ENCODE data around the gene KATNAL2.

The KATNAL2 gene

DNA sequence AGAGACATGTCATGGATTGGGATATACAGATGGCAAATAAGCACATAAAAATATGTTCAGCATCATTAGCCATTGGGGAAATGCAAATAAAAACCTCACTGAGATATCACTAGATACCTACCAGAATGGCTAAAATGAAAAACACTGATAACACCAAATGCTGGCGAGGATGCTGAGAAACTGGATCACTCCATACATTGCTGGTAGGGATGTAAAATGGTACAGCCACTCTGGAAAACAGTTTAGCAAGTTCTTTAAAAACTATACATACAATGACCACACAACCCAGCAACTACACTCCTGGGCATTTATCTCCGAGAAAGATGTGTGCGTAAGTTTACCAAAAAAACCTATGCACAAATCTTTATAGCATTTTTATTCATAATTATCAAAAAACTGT, 14.0 kb upstream of the KATNAL2 start:
- H3K27ac ChIP-seq: no peak overlapping the region
- H3K36me3 ChIP-seq (replicated peaks): no peaks in the 10 kb centered on the region
- DNase-seq: no peak
- H3K27me3 ChIP-seq (replicated peaks): no peaks in the 10 kb centered on the region
- no peak overlapping the region for H3K4me3 ChIP-seq (ENCODE audit: low read depth, low read length)
- in situ Hi-C loops (cut with HindIII; ENCODE audit: low pct_ligation_motif_present, low sequenced_read_pairs): no loop called here
- no peak for TF ChIP-seq CTCF (IDR thresholded peaks at IDR 0.05; ENCODE audit: low read depth, low read length, missing control alignments)

DNA sequence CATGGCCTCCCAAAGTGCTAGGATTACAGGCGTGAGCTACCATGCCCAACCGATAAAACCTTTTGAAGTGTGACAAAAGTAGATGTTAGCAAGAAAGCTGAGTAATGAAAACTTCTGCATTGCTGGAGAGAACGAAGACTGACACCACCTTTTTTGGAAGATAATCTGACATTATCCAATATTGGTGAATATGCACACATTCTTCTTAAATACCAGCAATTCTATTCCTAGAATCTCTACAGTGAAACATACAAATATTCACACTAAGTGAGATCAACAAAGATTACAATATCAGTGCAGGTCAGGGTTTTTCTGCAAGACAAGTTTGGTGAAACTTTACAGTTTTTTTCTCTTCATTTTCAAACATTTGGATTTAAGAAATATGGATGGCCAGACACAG, 7.9 kb upstream of the KATNAL2 start:
- no peak for DNase-seq
- H3K27ac ChIP-seq: no peak overlapping the region
- H3K27me3 ChIP-seq (replicated peaks): no peaks in the 10 kb centered on the region
- in situ Hi-C loops (cut with HindIII; ENCODE audit: low pct_ligation_motif_present, low sequenced_read_pairs): no loop called here
- H3K4me3 ChIP-seq (ENCODE audit: low read depth, low read length): no peak overlapping the region
- H3K36me3 ChIP-seq (replicated peaks): no peaks in the 10 kb centered on the region
- no peak for TF ChIP-seq CTCF (IDR thresholded peaks at IDR 0.05; ENCODE audit: low read depth, low read length, missing control alignments)

GRCh38 chr18:46910856-46911255, 6.5 kb upstream of the KATNAL2 start:
- no peaks in the 10 kb centered on the region for H3K36me3 ChIP-seq (replicated peaks)
- H3K4me3 ChIP-seq (ENCODE audit: low read depth, low read length): no peak overlapping the region
- TF ChIP-seq CTCF (IDR thresholded peaks at IDR 0.05; ENCODE audit: low read depth, low read length, missing control alignments): no peak
- DNase-seq: no peak
- in situ Hi-C loops (cut with HindIII; ENCODE audit: low pct_ligation_motif_present, low sequenced_read_pairs): no loop called here
- no peaks in the 10 kb centered on the region for H3K27me3 ChIP-seq (replicated peaks)
- H3K27ac ChIP-seq: no peak overlapping the region

GRCh38 chr18:46915800-46916550, 1.4 kb upstream of the KATNAL2 start:
- peak overlapping the region; percentile 81 for H3K4me3 ChIP-seq (ENCODE audit: low read depth, low read length)
- TF ChIP-seq CTCF (IDR thresholded peaks at IDR 0.05; ENCODE audit: low read depth, low read length, missing control alignments): no peak
- no peaks in the 10 kb centered on the region for H3K27me3 ChIP-seq (replicated peaks)
- no peak overlapping the region for H3K27ac ChIP-seq
- in situ Hi-C loops (cut with HindIII; ENCODE audit: low pct_ligation_motif_present, low sequenced_read_pairs): no loop called here
- no peak for DNase-seq
- H3K36me3 ChIP-seq (replicated peaks): no peaks in the 10 kb centered on the region

DNA sequence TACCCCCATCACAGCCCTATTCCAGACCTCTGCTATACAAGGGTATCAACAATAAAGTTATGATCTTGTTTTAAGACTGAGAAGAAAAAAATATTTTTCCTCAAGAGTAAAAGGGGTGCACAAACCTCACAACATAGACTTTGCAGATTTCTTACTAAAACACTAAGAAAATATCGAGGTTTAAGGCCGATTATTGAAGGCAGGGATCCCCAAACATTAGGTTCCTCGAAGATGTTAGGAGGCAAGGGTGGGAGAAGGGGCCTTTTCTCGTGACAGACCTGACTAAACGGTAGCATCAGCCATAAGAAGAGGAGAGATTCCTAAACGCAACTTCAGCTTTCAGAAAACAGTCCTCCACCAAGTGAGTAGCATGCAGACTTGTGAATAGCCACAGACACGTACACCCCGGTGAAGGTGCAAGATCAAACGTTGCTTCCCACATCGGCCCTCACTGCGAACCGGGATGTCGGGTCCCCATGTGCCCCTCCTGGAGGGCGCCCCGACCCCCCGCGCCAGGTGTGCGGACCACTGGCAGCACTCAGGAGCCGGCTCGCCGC, 773 bp upstream of the KATNAL2 start:
- no peaks in the 10 kb centered on the region for H3K36me3 ChIP-seq (replicated peaks)
- no peak for TF ChIP-seq CTCF (IDR thresholded peaks at IDR 0.05; ENCODE audit: low read depth, low read length, missing control alignments)
- H3K27me3 ChIP-seq (replicated peaks): no peaks in the 10 kb centered on the region
- H3K4me3 ChIP-seq (ENCODE audit: low read depth, low read length): peak overlapping the region; percentile 81
- peak; percentile 11 for DNase-seq
- in situ Hi-C loops (cut with HindIII; ENCODE audit: low pct_ligation_motif_present, low sequenced_read_pairs): no loop called here
- H3K27ac ChIP-seq: peak overlapping the region; percentile 83

All from brain microvascular endothelial cell (primary cell).